AG04450 (cell line): ENCODE measurements around the gene SPIRE1. TPM values are rescaled to one million over a fixed set of nuclear protein-coding genes. Genes with fewer than 3 reads are reported as not detected.
A peak's percentile ranks its signal among the peaks of the same experiment; 100 is the strongest.

Experiments used
- CTCF ChIA-PET: fragments of 300-600, 350-600 bp; formaldehyde crosslinking; extraction: SDS; loops from one replicate; lab custom pipeline; 2022; ENCODE audit warnings: antibody characterized with exemption, inconsistent platforms; lab: Charles Lee
- POLR2A ChIA-PET: fragments of 350-600 bp; formaldehyde crosslinking; extraction: SDS; loops from one replicate; lab custom pipeline; 2021; ENCODE audit warnings: antibody characterized with exemption, inconsistent platforms; lab: Yijun Ruan, JAX
- DNase-seq: peaks from one replicate; pipeline ENCODE4 v3.0.0-alpha.2; 2011; ENCODE audit warnings: low read depth, low spot score
- H3K27ac ChIP-seq: one replicate; pipeline ENCODE4 v1.5.1; 2012; ENCODE audit warnings: low read depth, low read length, control low read depth
- H3K27me3 ChIP-seq: one replicate; pipeline ENCODE4 v1.6.0; 2012; ENCODE audit warnings: low read length; ENCODE audit not compliant: control insufficient read depth, insufficient read depth
- H3K4me3 ChIP-seq: 2 replicates; pipeline ENCODE4 v1.5.1; 2011; ENCODE audit warnings: mild to moderate bottlenecking, low read depth, low read length, control low read depth
- H3K9me3 ChIP-seq: 2 replicates; pipeline ENCODE4 v1.5.1; 2012; ENCODE audit warnings: low read length; ENCODE audit not compliant: control insufficient read depth, insufficient read depth
- polyA plus RNA-seq: library from polyadenylated mRNA; depleted of rRNA; stranded (reverse); fragments of >200 nt; gene quantifications from 2 replicates; pipeline ENCODE4 v1.2.3, GENCODE V29; 2011
- TF ChIP-seq, protein P1 (sequence below): IDR thresholded peaks from 2 replicates; pipeline ENCODE4 v1.5.1; 2011; ENCODE audit warnings: low read depth, low read length, control low read depth, inconsistent platforms

SPIRE1 gene
- polyA plus RNA-seq, 1 experiment = 22.2 TPM

GRCh38 chr18:12410081-12410481, 247.8 kb downstream of the SPIRE1 start:
- TF ChIP-seq, protein P1, sequence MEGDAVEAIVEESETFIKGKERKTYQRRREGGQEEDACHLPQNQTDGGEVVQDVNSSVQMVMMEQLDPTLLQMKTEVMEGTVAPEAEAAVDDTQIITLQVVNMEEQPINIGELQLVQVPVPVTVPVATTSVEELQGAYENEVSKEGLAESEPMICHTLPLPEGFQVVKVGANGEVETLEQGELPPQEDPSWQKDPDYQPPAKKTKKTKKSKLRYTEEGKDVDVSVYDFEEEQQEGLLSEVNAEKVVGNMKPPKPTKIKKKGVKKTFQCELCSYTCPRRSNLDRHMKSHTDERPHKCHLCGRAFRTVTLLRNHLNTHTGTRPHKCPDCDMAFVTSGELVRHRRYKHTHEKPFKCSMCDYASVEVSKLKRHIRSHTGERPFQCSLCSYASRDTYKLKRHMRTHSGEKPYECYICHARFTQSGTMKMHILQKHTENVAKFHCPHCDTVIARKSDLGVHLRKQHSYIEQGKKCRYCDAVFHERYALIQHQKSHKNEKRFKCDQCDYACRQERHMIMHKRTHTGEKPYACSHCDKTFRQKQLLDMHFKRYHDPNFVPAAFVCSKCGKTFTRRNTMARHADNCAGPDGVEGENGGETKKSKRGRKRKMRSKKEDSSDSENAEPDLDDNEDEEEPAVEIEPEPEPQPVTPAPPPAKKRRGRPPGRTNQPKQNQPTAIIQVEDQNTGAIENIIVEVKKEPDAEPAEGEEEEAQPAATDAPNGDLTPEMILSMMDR = no peak
- H3K27ac ChIP-seq = no peak overlapping the region

DNA sequence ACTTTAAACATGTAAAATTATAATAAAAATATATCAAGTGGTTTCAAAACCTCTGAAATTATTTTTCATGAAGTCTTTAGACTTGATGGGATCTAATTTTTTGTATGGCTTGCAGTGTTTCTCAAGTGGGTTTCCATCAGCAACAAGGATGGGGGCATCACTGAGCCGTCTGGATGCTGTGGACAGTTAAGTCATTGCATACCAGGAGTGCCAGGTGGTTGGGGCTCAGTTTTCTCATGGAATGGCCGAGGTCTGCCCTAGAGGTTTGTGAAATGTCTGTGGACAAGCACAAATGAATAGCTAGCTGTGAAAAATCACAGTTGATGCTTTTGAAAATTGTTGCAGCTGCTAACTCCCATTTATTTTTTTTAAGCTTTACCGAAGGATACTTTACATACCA, 248.4 kb downstream of the SPIRE1 start:
- POLR2A ChIA-PET = no interaction called here
- TF ChIP-seq, protein P1 = no peak
- H3K9me3 ChIP-seq = no peaks in the 10 kb centered on the region; the same call in 1 of the 2 replicates
- H3K27me3 ChIP-seq = no peaks in the 10 kb centered on the region
- no peak overlapping the region for H3K4me3 ChIP-seq
- CTCF ChIA-PET = interaction anchor here (0.6 kb wide), 1 partner anchor 244 kb away, joined by 3 read pairs; no protein-coding TSS in a partner anchor
- DNase-seq = no peak
- H3K27ac ChIP-seq = no peak overlapping the region

More at GRCh38 chr18:12410081-12410481, 247.8 kb downstream of the SPIRE1 start:
- ChIA-PET CTCF (interaction anchor here (0.6 kb wide), 1 partner anchor 243 kb away, joined by 3 read pairs; no protein-coding TSS in a partner anchor), POLR2A (no interaction called here)
- DNase-seq = no peak
- Histone ChIP-seq H3K27me3 (no peaks in the 10 kb centered on the region), H3K4me3 (no peak overlapping the region), H3K9me3 (no peaks in the 10 kb centered on the region; the same call in 1 of the 2 replicates)

DNA sequence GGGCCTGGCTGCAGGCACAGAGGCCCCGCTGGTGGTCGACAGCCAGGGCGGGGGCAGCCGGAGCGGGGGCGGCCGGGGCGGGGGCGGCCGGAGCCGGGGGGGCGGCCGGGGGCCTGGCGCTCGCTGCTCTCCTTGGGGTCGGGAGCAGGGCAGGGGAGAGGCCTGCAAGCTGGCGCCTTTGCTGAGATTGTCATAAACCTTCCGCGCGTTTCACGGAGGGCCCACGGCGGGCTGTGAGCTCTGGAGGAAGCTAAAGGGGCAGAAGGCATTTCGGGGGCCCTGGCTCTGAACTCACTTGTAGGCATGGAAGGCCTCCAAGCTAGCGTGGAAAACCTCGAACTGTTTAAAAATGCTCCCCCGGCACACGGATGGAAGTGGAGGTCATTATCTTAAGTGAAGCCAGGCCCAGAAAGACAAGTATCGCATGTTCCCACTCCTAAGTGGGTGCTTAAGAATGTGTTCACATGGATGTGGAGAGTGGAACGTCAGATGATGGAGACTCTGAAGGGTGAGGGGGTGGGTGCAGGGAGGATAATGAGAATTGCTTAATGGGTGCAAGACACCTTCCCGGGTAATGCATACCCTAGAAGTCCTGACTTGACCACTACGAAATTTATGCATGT, 249.5 kb downstream of the SPIRE1 start:
- POLR2A ChIA-PET = interaction anchor here (0.6 to 1.3 kb wide), 5 partner anchors 12 to 294 kb away, joined by 3 to 8 read pairs (median 4); partner anchors contain the start of gene CEP76
- no peaks in the 10 kb centered on the region; the same call in 1 of the 2 replicates for H3K9me3 ChIP-seq
- CTCF ChIA-PET = interaction anchor here (6.9 kb wide), 1 partner anchor 16 kb away, joined by 63 read pairs; no protein-coding TSS in a partner anchor

GRCh38 chr18:12406371-12407111, 251.4 kb downstream of the SPIRE1 start:
- Histone ChIP-seq H3K27ac (no peak overlapping the region), H3K9me3 (no peaks in the 10 kb centered on the region; the same call in 1 of the 2 replicates), H3K27me3 (no peaks in the 10 kb centered on the region), H3K4me3 (no peak overlapping the region)
- POLR2A ChIA-PET = no interaction called here
- no peak for DNase-seq
- TF ChIP-seq, protein P1 = no peak
- CTCF ChIA-PET = interaction anchor here (6.9 kb wide), 1 partner anchor 14 kb away, joined by 63 read pairs; no protein-coding TSS in a partner anchor

More for the DNA sequence above, 249.5 kb downstream of the SPIRE1 start:
- H3K27me3 ChIP-seq = no peaks in the 10 kb centered on the region
- peak overlapping the region; percentile 49 for H3K27ac ChIP-seq
- no peak for DNase-seq
- peak overlapping the region; percentile 63 for H3K4me3 ChIP-seq
- TF ChIP-seq, protein P1 = no peak
